Measurements from ENCODE around the gene KRT14.
"Not testable (repeated sequence)": the region's sequence is repeated elsewhere in the genome, so short reads cannot be mapped to it uniquely, and the experiment has no call there.

The KRT14 gene

DNA sequence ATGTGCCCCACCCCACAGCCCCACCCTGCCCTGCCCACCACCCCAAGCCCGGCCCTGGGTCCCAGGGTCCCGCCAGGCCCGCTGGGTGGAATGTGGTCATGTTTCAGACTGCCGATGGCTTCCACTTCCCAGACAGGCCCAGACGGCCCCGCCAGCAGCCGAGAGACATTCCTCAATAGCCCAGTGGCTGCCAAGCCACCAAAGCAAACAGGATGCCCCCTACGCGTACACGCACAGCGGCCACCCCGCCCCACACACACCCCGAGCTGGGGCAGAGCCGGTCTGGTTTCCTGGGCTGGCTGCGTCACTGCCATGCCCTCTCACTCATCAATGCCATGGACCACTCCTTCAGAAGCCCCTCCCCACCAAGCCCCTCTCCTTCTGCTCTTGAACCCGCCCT, 38.9 kb upstream of the KRT14 start:
- TF ChIP-seq, protein P1, sequence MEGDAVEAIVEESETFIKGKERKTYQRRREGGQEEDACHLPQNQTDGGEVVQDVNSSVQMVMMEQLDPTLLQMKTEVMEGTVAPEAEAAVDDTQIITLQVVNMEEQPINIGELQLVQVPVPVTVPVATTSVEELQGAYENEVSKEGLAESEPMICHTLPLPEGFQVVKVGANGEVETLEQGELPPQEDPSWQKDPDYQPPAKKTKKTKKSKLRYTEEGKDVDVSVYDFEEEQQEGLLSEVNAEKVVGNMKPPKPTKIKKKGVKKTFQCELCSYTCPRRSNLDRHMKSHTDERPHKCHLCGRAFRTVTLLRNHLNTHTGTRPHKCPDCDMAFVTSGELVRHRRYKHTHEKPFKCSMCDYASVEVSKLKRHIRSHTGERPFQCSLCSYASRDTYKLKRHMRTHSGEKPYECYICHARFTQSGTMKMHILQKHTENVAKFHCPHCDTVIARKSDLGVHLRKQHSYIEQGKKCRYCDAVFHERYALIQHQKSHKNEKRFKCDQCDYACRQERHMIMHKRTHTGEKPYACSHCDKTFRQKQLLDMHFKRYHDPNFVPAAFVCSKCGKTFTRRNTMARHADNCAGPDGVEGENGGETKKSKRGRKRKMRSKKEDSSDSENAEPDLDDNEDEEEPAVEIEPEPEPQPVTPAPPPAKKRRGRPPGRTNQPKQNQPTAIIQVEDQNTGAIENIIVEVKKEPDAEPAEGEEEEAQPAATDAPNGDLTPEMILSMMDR (IDR thresholded peaks at IDR 0.05; ENCODE audit: low read depth, low read length, missing control alignments) = no peak
- H3K4me3 ChIP-seq (replicated peaks; ENCODE audit: low read depth, low read length) = no peak overlapping the region
- DNase-seq (ENCODE audit: extremely low read depth, low read depth) = no peak

DNA sequence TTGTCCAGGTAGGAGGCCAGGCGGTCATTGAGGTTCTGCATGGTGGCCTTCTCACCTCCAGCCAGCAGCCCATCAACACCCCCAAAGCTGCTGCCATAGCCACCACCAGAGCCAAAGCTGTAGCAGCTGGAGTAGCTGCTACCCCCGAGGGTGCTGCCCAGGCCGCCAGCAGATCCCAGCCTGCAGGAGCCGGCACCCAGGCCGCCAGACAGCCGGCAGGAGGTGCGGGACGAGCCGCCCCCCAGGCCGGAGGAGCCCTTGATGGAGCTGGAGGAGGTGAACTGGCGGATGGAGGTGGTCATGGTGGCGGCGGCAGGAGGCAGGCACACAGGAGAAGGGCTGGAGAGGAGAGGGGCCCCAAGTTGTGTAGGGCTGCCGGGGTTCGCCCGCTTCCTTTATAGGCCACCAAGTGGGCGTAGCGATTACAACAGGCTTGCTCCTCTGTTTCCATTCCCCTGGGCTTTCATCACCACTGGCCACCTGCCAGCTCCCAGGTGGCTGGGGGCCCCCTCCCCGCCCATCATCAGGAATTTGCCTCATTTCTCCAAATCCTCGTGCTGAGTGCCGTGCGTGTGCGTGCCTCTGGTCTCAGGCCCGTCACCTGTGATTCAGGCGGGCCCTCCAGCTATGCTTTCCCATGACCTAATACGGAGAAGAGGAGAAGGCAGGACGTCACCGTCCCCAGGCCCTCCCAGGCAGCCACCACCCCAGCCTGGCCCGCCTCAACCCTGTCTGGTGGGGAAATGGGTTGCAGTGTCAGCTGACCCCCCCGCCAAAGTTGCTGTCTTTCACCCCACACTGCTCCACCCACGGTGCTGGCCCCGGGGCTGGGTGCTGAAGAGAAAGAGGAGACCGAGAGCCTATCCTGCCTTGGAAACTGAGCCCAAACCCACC, 37.8 kb upstream of the KRT14 start, which contains the start of gene KRT17:
Gene KRT17 (minus strand): TSS at position 368 of the 894 bp plus-strand sequence. CDS start 66 bp downstream, at position 302.
- TF ChIP-seq, protein P1 (IDR thresholded peaks at IDR 0.05; ENCODE audit: low read depth, low read length, missing control alignments) = no peak

DNA sequence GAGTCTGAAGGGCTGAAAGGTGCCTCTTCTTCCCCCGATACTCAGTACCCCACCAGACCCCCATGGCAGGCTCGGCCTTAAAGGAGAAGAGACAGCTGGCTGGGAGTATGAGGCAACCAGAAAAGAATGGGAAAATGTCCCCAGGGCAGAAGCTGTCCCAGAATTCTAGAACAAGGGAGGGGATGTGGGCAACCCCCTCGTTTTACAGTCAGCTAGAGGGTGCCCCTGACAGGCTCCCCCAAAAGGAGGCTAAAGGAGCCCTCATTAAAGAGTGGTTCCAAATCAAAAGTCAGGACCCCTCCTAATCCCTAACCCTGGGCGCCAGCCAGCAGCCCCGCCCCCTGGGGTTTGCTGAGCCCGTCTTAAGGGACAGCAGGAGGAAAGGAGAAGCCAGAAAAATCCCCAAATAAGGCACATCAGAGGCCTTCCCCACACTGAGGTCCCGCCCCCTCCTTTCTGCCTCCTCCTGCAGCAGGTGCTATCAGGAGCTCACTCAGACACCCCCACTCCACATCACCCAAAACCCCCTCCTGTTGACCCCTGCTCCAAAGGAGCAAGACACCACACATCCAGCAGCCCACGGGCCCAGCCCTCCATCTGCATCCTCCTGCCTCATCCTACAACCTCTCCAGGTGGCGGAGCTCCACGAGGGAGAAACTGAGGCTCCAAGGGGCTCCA, 36.6 kb upstream of the KRT14 start:
- H3K4me3 ChIP-seq (replicated peaks; ENCODE audit: low read depth, low read length); DNase-seq (ENCODE audit: extremely low read depth, low read depth): not testable (repeated sequence)

More for the DNA sequence above, 37.8 kb upstream of the KRT14 start, which contains the start of gene KRT17:
- DNase-seq (ENCODE audit: extremely low read depth, low read depth) = no peak
- no peak within 1 kb of the TSS for H3K4me3 ChIP-seq (replicated peaks; ENCODE audit: low read depth, low read length)

DNA sequence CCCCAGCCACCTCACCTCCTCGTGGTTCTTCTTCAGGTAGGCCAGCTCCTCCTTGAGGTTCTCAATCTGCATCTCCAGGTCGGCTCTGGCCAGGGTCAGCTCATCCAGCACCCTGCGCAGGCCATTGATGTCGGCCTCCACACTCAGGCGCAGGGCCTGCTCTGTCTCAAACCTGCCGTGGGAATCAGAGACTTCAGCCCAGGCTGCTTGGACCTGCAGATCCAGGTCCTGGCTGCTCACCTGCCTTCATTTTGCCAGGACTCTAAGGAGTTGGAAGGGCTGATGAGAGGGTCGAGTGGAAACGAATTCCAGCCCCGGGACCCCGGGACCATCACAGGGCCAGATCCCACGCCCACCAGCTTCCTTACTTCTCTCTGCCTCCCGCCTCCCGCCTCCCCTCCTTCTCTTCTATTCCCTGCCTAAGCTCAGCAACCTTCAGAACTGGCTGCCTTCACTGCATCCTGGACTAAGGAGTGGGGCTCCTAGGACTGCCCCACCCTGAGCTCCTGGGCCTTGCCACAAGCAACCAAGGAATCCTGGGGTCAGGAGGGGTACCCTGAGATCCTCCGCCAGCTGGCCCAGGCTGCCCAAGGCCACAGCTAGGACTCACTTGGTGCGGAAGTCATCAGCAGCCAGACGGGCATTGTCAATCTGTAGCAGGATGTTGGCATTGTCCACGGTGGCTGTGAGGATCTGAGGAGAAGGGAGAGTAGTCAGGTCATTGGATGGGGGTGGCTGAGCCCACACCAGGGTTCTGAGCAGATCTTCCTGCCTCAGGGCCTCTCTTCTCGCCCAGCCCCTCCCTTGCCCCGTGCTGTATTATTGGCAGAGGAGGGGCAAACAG, 35.9 kb upstream of the KRT14 start:
- not testable (repeated sequence) for DNase-seq (ENCODE audit: extremely low read depth, low read depth); H3K4me3 ChIP-seq (replicated peaks; ENCODE audit: low read depth, low read length)

DNA sequence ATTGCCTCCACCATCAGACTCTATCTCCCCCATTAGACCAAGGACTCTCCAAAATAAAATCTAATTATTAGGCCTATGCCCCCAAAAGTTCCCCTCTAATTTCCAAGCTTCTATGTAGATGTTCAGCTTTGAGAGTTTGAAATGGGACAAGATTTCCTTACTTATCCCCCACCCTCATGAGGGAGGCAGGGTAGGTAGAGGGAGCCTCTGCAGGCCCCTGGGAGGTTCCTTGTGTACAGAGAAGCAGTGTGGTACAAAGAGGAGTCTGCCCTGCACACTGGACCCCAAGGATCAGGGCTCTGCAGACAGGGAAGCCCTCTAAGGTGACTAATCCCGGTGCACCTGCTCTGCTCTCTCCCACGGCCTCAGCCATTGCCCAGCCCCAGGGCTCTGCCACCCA, 35.2 kb upstream of the KRT14 start:
- TF ChIP-seq, protein P1 (IDR thresholded peaks at IDR 0.05; ENCODE audit: low read depth, low read length, missing control alignments) = no peak
- DNase-seq (ENCODE audit: extremely low read depth, low read depth) = no peak

DNA sequence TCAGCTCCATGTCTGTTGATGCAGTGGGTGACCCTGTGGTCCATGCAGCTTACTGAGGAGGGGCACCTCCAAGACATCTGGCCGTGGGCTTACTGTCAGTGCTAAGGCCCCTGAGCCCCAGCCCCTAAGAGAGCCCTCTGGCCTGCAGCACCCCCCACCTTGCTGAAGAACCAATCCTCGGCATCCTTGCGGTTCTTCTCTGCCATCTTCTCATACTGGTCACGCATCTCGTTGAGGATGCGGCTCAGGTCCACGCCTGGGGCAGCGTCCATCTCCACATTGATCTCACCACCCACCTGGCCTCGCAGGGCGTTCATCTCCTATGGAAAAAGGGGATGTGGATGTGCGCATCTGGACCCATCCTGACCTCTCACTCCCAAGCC, 34.7 kb upstream of the KRT14 start:
- DNase-seq (ENCODE audit: extremely low read depth, low read depth); H3K4me3 ChIP-seq (replicated peaks; ENCODE audit: low read depth, low read length): not testable (repeated sequence)

More for the DNA sequence above, 35.2 kb upstream of the KRT14 start:
- H3K4me3 ChIP-seq (replicated peaks; ENCODE audit: low read depth, low read length) = no peak overlapping the region

DNA sequence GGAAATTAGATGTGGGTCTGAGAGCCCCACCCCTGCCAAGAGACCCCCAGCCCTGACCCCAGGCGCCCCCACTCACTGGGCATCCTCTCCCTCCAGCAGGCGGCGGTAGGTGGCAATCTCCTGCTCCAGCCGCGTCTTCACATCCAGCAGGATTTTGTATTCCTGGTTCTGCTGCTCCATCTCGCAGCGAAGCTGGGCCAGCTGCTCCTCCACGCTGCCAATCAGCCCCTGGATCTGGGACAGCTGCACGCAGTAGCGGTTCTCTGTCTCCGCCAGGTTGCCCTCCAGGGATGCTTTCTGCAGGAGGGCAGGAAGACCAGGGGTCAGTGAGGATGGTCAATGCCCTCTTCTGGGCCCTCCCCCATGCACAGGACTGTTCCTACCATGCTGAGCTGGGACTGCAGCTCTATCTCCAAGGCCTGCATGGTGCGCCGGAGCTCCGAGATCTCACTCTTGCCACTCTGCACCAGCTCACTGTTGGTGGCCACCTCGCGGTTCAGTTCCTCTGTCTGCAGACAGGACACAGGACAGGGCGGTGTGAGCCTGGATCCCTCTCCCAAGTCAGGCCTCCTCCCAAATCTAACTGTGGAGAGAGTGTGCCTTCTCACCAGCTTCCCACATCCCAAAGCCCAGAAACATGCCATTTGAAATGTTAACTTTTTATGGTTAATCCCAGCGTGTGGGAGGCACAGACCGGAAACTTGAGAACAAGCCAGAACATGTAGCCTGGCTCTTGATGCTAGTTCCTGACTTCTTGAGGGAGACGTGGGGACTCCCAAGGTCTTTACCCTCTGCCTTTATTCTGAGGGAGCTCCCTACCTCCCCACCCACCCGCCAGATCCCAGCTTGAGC, 34.1 kb upstream of the KRT14 start:
- no peak overlapping the region for H3K4me3 ChIP-seq (replicated peaks; ENCODE audit: low read depth, low read length)
- peak; percentile 32 for DNase-seq (ENCODE audit: extremely low read depth, low read depth)
- TF ChIP-seq, protein P1 (IDR thresholded peaks at IDR 0.05; ENCODE audit: low read depth, low read length, missing control alignments) = no peak

DNA sequence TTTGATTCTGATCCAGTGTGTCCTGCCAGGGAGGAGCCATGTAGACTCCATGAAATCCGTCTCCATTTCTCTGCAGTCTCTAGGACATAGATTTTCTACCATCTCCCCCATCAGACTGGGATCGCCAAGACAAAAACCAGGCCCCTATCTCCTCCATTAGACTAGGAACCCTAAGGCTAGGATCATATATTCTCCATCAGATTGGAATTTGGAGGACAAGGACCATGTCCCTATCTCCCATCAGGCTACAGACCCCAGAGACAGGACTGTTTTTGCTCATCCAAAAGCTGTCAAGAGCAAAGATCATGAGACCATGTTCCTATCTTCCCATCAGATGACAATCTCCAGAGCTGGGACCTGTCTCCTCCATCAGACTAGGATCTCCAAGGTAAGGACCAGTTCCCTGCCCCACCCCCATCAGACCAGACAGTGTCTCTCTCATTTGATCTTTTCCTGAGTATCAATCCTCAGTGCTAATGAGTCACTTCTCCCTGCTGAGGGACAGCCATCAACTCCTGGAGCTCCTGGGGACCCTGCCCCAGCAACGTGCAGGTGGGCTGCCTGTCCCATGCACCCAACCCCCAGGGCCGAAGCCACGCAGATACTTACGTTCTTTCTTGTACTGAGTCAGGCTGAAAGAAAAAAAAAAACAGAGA, 33.4 kb upstream of the KRT14 start:
- H3K4me3 ChIP-seq (replicated peaks; ENCODE audit: low read depth, low read length); DNase-seq (ENCODE audit: extremely low read depth, low read depth): not testable (repeated sequence)
